Stimulated activated CD4-positive, alpha-beta T cell treated with anti-CD3 and anti-CD28 coated beads, Interleukin-12 subunit alpha, Interleukin-12 subunit beta, amount 100 ng/mL, for 24 hours (primary cell): ENCODE data around the gene SORT1.
"Not testable (repeated sequence)": the region's sequence is repeated elsewhere in the genome, so short reads cannot be mapped to it uniquely, and the experiment has no call there.

ENCODE experiments used
- DNase-seq, 2 experiments: peaks; one replicate each; pipeline ENCODE4 v3.0.0-alpha.2; 2020; ENCODE audit warnings: low read depth in 2 of 2

SORT1 gene

GRCh38 chr1:109379907-109380306 is 17.8 kb downstream of the SORT1 start:
- no peak for DNase-seq

GRCh38 chr1:109379422-109379821 is 18.3 kb downstream of the SORT1 start:
- no peak for DNase-seq

- DNase-seq = no peak
These were observed 20.0 kb downstream of the SORT1 start for GRCh38 chr1:109377698-109378097.

- DNase-seq = not testable (repeated sequence)
These were observed 24.0 kb downstream of the SORT1 start for GRCh38 chr1:109373696-109374095.

GRCh38 chr1:109373126-109373525 is 24.6 kb downstream of the SORT1 start:
- DNase-seq = no peak

GRCh38 chr1:109372281-109372680 is 25.4 kb downstream of the SORT1 start:
- DNase-seq = no peak

GRCh38 chr1:109371341-109371739 is 26.4 kb downstream of the SORT1 start:
- no peak for DNase-seq

- no peak for DNase-seq
These were observed 26.9 kb downstream of the SORT1 start for GRCh38 chr1:109370712-109371340.

- no peak for DNase-seq
These were observed 28.5 kb downstream of the SORT1 start for GRCh38 chr1:109369167-109369746.

- DNase-seq = no peak
These were observed 29.3 kb downstream of the SORT1 start for GRCh38 chr1:109368464-109368863.

- no peak for DNase-seq
These were observed 30.1 kb downstream of the SORT1 start for GRCh38 chr1:109367626-109368025.

- no peak for DNase-seq
These were observed 32.0 kb downstream of the SORT1 start for GRCh38 chr1:109365642-109366204.

GRCh38 chr1:109361649-109362048 is 36.1 kb downstream of the SORT1 start:
- no peak for DNase-seq

GRCh38 chr1:109361069-109361468 is 36.6 kb downstream of the SORT1 start:
- DNase-seq = no peak

- no peak for DNase-seq
These were observed 40.1 kb downstream of the SORT1 start for GRCh38 chr1:109357616-109358015.

- DNase-seq = no peak
These were observed 40.8 kb downstream of the SORT1 start for GRCh38 chr1:109356915-109357314.

- no peak for DNase-seq
These were observed 41.2 kb downstream of the SORT1 start for GRCh38 chr1:109356505-109356904.

- DNase-seq = no peak
These were observed 42.8 kb downstream of the SORT1 start for GRCh38 chr1:109354929-109355328.

- DNase-seq = no peak
These were observed 46.3 kb downstream of the SORT1 start for GRCh38 chr1:109351457-109351856.

GRCh38 chr1:109350655-109351054 is 47.1 kb downstream of the SORT1 start:
- no peak for DNase-seq

- no peak for DNase-seq
These were observed 47.5 kb downstream of the SORT1 start for GRCh38 chr1:109350182-109350581.

GRCh38 chr1:109347511-109347910 is 50.2 kb downstream of the SORT1 start:
- DNase-seq = no peak
